Measurements from ENCODE around the gene TRAF6. TPM values are rescaled to one million over a fixed set of nuclear protein-coding genes. Genes with fewer than 3 reads are reported as not detected.

TRAF6 gene
- total RNA-seq, 6 experiments from 2014 or later = 7.9 to 9.5 (median 8.3) TPM

DNA sequence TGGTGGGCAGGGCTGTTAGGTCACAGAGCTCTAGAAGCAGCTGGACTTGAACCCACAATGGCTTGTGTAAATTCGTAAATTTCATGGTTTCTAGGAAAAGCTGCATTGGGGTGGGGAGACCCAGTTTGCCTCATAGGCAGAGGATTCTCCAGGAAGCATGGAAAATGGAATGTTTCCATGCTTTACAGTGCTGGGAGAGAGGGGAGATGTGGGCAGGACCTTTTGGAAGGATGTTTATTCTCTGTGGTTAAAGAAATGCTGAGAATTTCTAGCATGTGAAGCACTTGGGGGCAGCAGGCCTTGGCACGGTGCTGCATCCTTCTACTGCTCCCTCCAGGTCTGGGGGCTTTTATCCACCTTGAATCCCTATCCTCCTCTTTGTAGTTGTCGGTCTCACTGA is 46.3 kb downstream of the TRAF6 start:
- H3K9me3 Mint-ChIP-seq = no peaks in the 10 kb centered on the region
- H3K27me3 Mint-ChIP-seq (ENCODE audit: insufficient read depth) = no peaks in the 10 kb centered on the region; the same call in none of the 2 replicates
- peaks cover 27% of the 10 kb centered on the region for H3K36me3 Mint-ChIP-seq (ENCODE audit: low read depth)
- peak overlapping the region; percentile 42 for H3K4me3 Mint-ChIP-seq
- peak overlapping the region; percentile 76 for H3K27ac Mint-ChIP-seq
- TF ChIP-seq, protein P1, sequence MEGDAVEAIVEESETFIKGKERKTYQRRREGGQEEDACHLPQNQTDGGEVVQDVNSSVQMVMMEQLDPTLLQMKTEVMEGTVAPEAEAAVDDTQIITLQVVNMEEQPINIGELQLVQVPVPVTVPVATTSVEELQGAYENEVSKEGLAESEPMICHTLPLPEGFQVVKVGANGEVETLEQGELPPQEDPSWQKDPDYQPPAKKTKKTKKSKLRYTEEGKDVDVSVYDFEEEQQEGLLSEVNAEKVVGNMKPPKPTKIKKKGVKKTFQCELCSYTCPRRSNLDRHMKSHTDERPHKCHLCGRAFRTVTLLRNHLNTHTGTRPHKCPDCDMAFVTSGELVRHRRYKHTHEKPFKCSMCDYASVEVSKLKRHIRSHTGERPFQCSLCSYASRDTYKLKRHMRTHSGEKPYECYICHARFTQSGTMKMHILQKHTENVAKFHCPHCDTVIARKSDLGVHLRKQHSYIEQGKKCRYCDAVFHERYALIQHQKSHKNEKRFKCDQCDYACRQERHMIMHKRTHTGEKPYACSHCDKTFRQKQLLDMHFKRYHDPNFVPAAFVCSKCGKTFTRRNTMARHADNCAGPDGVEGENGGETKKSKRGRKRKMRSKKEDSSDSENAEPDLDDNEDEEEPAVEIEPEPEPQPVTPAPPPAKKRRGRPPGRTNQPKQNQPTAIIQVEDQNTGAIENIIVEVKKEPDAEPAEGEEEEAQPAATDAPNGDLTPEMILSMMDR (IDR thresholded peaks at IDR 0.05) = no peak
- peaks cover 49% of the 10 kb centered on the region for H3K4me1 Mint-ChIP-seq (ENCODE audit: low read depth)
- no peak for DNase-seq

DNA sequence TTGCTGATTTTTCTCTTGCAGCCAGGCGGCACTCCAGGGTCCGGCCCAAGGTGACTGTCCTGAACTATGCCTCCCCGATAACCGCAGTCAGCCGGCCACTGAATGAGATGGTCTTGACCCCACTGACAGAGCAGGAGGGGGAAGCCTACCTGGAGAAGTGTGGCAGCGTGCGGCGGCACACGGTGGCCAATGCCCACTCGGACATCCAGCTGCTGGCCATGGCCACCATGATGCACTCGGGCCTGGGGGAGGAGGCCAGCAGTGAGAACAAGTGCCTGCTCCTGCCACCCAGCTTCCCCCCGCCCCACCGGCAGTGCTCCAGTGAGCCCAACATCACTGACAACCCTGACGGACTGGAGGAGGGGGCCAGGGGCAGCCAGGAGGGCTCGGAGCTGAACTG is 47.8 kb downstream of the TRAF6 start:
- TF ChIP-seq, protein P1 (IDR thresholded peaks at IDR 0.05) = no peak
- H3K27me3 Mint-ChIP-seq (ENCODE audit: insufficient read depth) = no peaks in the 10 kb centered on the region; the same call in 1 of the 2 replicates
- no peak overlapping the region for H3K4me3 Mint-ChIP-seq
- peaks cover 36% of the 10 kb centered on the region for H3K4me1 Mint-ChIP-seq (ENCODE audit: low read depth)
- no peak for DNase-seq
- H3K36me3 Mint-ChIP-seq (ENCODE audit: low read depth) = peaks cover 38% of the 10 kb centered on the region
- H3K9me3 Mint-ChIP-seq = no peaks in the 10 kb centered on the region
- no peak overlapping the region for H3K27ac Mint-ChIP-seq

DNA sequence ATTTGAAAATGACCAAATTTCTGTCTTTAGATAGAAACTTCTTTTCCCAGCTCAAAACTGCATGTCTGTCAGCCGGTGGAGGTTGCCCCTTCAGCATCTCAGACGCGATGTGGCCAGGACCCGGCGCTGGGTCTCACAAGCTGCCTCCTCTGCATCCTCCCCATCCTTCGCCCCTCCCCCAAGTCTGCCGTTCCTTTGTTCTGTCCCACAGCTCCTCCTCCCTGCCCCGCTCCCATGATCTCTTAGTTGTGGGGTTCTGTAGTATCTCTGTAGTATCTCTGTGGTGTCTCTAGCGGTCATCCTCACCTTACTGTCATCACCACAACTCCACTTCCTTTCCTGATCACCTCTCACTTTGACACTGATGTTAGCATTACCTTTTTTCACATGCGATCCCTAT is 49.9 kb downstream of the TRAF6 start:
- TF ChIP-seq, protein P1 (IDR thresholded peaks at IDR 0.05) = no peak
- H3K4me3 Mint-ChIP-seq = no peak overlapping the region
- H3K36me3 Mint-ChIP-seq (ENCODE audit: low read depth) = peaks cover 22% of the 10 kb centered on the region
- no peak for DNase-seq
- no peaks in the 10 kb centered on the region for H3K9me3 Mint-ChIP-seq
- peaks cover 1% of the 10 kb centered on the region; the same call in 1 of the 2 replicates for H3K27me3 Mint-ChIP-seq (ENCODE audit: insufficient read depth)
- no peak overlapping the region for H3K27ac Mint-ChIP-seq
- H3K4me1 Mint-ChIP-seq (ENCODE audit: low read depth) = peaks cover 47% of the 10 kb centered on the region

DNA sequence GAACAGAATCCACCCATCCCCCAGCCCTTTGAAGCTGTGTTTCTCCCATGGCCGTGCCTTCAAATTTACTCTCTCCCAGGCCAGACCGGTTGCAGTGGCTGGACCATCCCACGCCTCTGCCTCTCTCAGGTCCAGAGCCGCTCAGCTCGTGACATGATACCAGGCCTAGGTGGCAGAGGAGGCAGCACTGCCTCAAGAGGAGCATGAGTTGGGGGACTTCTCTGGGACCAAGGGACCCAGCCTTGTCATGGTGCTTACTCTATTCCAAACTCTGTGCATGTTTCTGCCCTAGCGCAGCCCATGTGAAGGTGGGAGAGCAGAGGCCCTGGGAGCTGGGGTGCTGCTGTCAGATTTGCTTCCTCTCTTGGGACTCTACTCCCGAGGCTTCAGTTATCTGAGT is 51.0 kb downstream of the TRAF6 start:
- TF ChIP-seq, protein P1 (IDR thresholded peaks at IDR 0.05) = no peak
- Mint-ChIP-seq H3K9me3 (no peaks in the 10 kb centered on the region), H3K4me1 (ENCODE audit: low read depth) (peaks cover 47% of the 10 kb centered on the region), H3K27ac (no peak overlapping the region), H3K36me3 (ENCODE audit: low read depth) (peaks cover 26% of the 10 kb centered on the region), H3K27me3 (ENCODE audit: insufficient read depth) (peaks cover 1% of the 10 kb centered on the region; the same call in 1 of the 2 replicates), H3K4me3 (no peak overlapping the region)
- DNase-seq = no peak

DNA sequence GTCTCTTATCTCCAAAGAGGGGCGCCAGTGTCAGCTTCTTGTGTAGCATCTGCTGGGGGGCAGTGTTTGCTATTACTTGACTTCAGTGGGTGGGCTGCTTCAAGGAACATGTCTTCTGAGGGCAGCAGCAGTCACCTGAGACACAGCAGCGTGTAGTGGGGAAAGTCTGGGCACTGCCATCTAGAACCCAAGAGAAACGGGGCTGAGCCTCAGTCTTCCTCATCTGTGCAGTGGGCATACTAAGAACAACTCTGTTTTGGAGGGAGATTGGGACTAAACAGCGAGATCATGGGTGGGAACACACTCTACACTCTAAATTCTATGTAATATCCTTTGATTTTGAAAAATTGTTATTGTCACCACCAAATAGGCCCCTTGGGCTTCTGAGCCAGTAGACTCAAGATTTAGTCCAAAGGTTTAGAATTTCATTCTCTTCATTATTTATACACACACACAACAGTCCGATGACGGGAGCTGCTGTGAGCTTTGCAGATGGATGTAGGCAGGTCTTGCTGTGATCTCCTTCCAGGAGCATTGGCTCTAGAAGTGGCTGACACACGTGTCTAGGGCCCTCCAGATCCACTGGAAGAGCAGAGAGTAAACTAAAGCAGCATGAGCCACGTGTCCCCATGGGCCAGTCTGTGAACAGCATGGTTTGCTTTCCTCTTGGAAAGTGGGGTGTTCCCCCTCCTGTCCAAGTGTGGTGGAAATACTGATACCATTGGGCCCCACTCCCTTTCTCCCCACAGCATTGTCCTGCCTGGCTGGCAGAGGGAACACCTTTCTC is 51.8 kb downstream of the TRAF6 start:
- TF ChIP-seq, protein P1 (IDR thresholded peaks at IDR 0.05) = 0 out of 2 replicates have a peak, but pooled peaks have one; percentile 11
- no peak for DNase-seq
- H3K36me3 Mint-ChIP-seq (ENCODE audit: low read depth) = peaks cover 28% of the 10 kb centered on the region
- no peaks in the 10 kb centered on the region for H3K9me3 Mint-ChIP-seq
- H3K4me1 Mint-ChIP-seq (ENCODE audit: low read depth) = peaks cover 47% of the 10 kb centered on the region
- peaks cover 1% of the 10 kb centered on the region; the same call in 1 of the 2 replicates for H3K27me3 Mint-ChIP-seq (ENCODE audit: insufficient read depth)
- H3K4me3 Mint-ChIP-seq = no peak overlapping the region
- no peak overlapping the region for H3K27ac Mint-ChIP-seq

All from HFFc6 (cell line).